CD4-positive, alpha-beta memory T cell (primary cell): Measurements from ENCODE around the gene TSHZ2. TPM values are rescaled to one million over a fixed set of nuclear protein-coding genes. Genes with fewer than 3 reads are reported as not detected.
"Not testable (repeated sequence)": the region's sequence is repeated elsewhere in the genome, so short reads cannot be mapped to it uniquely, and the experiment has no call there.

ENCODE experiments used
- CTCF ChIA-PET: fragments of 350-600 bp; sonication (Branson Sonifier 250); formaldehyde crosslinking; loops from one replicate; lab custom pipeline; 2021; ENCODE audit warnings: inconsistent platforms; ENCODE audit not compliant: partially characterized antibody; lab: Charles Lee
- POLR2A ChIA-PET: fragments of 350-600 bp; sonication (Branson Sonifier 250); formaldehyde crosslinking; loops from one replicate; lab custom pipeline; 2021; ENCODE audit not compliant: partially characterized antibody; lab: Charles Lee
- DNase-seq, 5 donors: peaks; one replicate each; pipeline versions ENCODE4 v3.0.0 to v3.0.0-alpha.2; 2020 to 2022; ENCODE audit warnings: mixed read lengths in 1 of 5
- H3K27ac ChIP-seq: one replicate; pipeline ENCODE4 v1.7.0; 2013; ENCODE audit warnings: low read depth, low read length
- H3K27me3 ChIP-seq: 2 replicates; pipeline ENCODE4 v1.7.0; 2013; ENCODE audit warnings: mild to moderate bottlenecking, low read length, moderate library complexity; ENCODE audit not compliant: insufficient read depth
- H3K36me3 ChIP-seq: 2 replicates; pipeline ENCODE4 v1.7.0; 2013; ENCODE audit warnings: mild to moderate bottlenecking, low read length, moderate library complexity; ENCODE audit not compliant: insufficient read depth
- H3K4me1 ChIP-seq: 2 replicates; pipeline ENCODE4 v1.7.0; 2013; ENCODE audit warnings: mild to moderate bottlenecking, low read length, moderate library complexity; ENCODE audit not compliant: insufficient read depth
- H3K4me3 ChIP-seq, 2 donors: one replicate each; pipeline ENCODE4 v1.7.0; 2013; ENCODE audit warnings: low read length in 2 of 2, mild to moderate bottlenecking in 1 of 2
- H3K9me3 ChIP-seq, 2 donors: one replicate each; pipeline ENCODE4 v1.7.0; 2013; ENCODE audit warnings: low read length in 2 of 2, control low read depth in 1 of 2; ENCODE audit not compliant: control insufficient read depth in 1 of 2
- H3K27ac Mint-ChIP-seq, 7 donors: one replicate each; pipeline ENCODE4 v1.8.0; 2020 to 2021; ENCODE audit warnings: mixed read lengths in 7 of 7, mild to moderate bottlenecking in 6 of 7, inconsistent platforms in 3 of 7, moderate library complexity in 3 of 7
- H3K27me3 Mint-ChIP-seq, 2 donors: one replicate each; pipeline ENCODE4 v1.8.0; 2020 to 2021; ENCODE audit warnings: mixed read lengths in 2 of 2
- H3K36me3 Mint-ChIP-seq, 2 donors: one replicate each; pipeline ENCODE4 v1.8.0; 2020 to 2021; ENCODE audit warnings: mixed read lengths in 2 of 2, inconsistent platforms in 1 of 2, mild to moderate bottlenecking in 1 of 2
- H3K4me1 Mint-ChIP-seq, 4 donors: one replicate each; pipeline ENCODE4 v1.8.0; 2020 to 2021; ENCODE audit warnings: mixed read lengths in 4 of 4, mild to moderate bottlenecking in 1 of 4
- H3K4me3 Mint-ChIP-seq, 8 donors: one replicate each; pipeline ENCODE4 v1.8.0; 2020 to 2021; ENCODE audit warnings: mixed read lengths in 8 of 8, mild to moderate bottlenecking in 7 of 8, moderate library complexity in 6 of 8, inconsistent platforms in 3 of 8
- H3K9me3 Mint-ChIP-seq, 8 donors: one replicate each; pipeline ENCODE4 v1.8.0; 2020 to 2021; ENCODE audit warnings: mixed read lengths in 8 of 8, mild to moderate bottlenecking in 5 of 8, inconsistent platforms in 3 of 8, moderate library complexity in 1 of 8
- intact Hi-C: fragments of 100-400 bp; cut with micrococcal nuclease; formaldehyde crosslinking; loops from one replicate; pipeline ENCODE4 v1.15.1; 2023
- polyA plus RNA-seq, 2 donors: library from polyadenylated mRNA; unstranded; fragments of 300-500 nt; fragmentation: Illumina TruSeq; gene quantifications; one replicate each; pipeline ENCODE4 v1.2.3, GENCODE V29; 2021
- total RNA-seq, 2 experiments: library from RNA; stranded (reverse); gene quantifications; one replicate each; pipeline ENCODE4 v1.2.3, GENCODE V29; 2021

TSHZ2 gene
- total and polyA plus RNA-seq, 4 experiments from 2014 or later, result 2.3 to 31.8 (median 17.1) TPM

DNA sequence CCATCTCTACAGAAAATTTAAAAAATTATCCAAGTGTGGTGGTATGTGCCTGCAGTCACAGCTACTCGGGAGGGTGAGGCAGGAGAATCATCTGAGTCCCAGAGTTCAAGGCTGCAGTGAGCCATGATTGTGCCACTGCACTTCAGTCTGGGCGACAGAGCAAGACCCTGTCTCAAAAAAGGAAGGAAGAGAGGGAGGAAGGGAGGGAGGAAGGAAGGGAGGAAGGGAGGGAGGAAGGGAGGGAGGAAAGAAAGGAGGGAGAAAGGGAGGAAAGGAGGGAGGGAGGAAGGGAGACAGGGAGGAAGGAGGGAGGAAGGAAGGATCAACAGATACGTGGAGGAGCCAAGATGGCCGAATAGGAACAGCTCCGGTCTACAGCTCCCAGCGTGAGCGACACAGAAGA is 531.4 kb downstream of the TSHZ2 start:
- Histone ChIP-seq H3K9me3 (no peaks in the 10 kb centered on the region), H3K4me3 (no peak overlapping the region), H3K27me3 (no peaks in the 10 kb centered on the region), H3K4me1 (no peaks in the 10 kb centered on the region), H3K27ac (no peak overlapping the region), H3K36me3 (no peaks in the 10 kb centered on the region)
- POLR2A ChIA-PET, result no interaction called here
- CTCF ChIA-PET, result no interaction called here
- intact Hi-C loops, result no loop called here
- no peaks in the 10 kb centered on the region for H3K36me3 Mint-ChIP-seq
- peaks cover 0 to 3% (median 0%) of the 10 kb centered on the region in 8 donors for H3K9me3 Mint-ChIP-seq
- H3K4me3 Mint-ChIP-seq, result no peak overlapping the region
- DNase-seq, result no peak
- H3K4me1 Mint-ChIP-seq, result no peaks in the 10 kb centered on the region
- H3K27me3 Mint-ChIP-seq, result peaks cover under 1 to 6% of the 10 kb centered on the region in 2 donors
- no peak overlapping the region for H3K27ac Mint-ChIP-seq

DNA sequence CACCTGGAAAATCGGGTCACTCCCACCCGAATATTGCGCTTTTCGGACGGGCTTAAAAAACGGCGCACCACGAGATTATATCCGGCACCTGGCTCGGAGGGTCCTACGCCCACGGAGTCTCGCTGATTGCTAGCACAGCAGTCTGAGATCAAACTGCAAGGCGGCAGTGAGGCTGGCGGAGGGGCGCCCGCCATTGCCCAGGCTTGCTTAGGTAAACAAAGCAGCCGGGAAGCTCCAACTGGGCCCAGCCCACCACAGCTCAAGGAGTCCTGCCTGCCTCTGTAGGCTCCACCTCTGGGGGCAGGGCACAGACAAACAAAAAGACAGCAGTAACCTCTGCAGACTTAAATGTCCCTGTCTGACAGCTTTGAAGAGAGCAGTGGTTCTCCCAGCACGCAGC is 531.9 kb downstream of the TSHZ2 start:
- CTCF ChIA-PET, H3K9me3 ChIP-seq, H3K27me3 Mint-ChIP-seq, H3K4me1 ChIP-seq, H3K4me3 Mint-ChIP-seq, intact Hi-C loops, H3K27ac Mint-ChIP-seq, H3K4me1 Mint-ChIP-seq, H3K36me3 ChIP-seq, H3K27me3 ChIP-seq, DNase-seq, POLR2A ChIA-PET, H3K4me3 ChIP-seq, H3K36me3 Mint-ChIP-seq, H3K27ac ChIP-seq, H3K9me3 Mint-ChIP-seq: not testable (repeated sequence)

DNA sequence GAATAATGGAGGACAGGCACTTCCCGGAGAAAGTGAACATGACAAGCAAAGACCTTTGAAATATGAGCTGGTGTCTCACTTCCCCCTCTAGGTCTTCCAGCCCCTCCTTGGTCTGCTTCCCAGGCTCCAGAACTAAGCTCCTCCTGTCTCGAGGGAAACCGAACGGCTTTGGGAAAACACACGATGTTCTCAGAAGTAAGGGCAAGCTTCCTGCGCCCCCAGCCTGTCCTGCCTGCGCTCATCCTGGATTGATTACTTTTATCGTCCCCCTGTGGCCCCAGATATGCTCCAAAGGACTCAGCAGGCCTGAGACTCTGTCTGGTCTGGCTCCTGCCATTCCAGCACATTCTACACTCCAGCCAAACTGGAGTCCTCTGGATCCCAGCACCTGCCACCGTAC is 538.1 kb downstream of the TSHZ2 start:
- Histone ChIP-seq H3K4me3 (no peak overlapping the region), H3K4me1 (no peaks in the 10 kb centered on the region), H3K27ac (no peak overlapping the region), H3K9me3 (no peaks in the 10 kb centered on the region), H3K36me3 (no peaks in the 10 kb centered on the region), H3K27me3 (no peaks in the 10 kb centered on the region)
- ChIA-PET POLR2A (no interaction called here), CTCF (no interaction called here)
- no peaks in the 10 kb centered on the region for H3K4me1 Mint-ChIP-seq
- DNase-seq, result no peak
- no peak overlapping the region for H3K27ac Mint-ChIP-seq
- H3K9me3 Mint-ChIP-seq, result peaks cover 0 to 1% (median 0%) of the 10 kb centered on the region in 8 donors
- H3K27me3 Mint-ChIP-seq, result peaks cover 0 to 1% of the 10 kb centered on the region in 2 donors
- intact Hi-C loops, result no loop called here
- H3K36me3 Mint-ChIP-seq, result no peaks in the 10 kb centered on the region
- no peak overlapping the region for H3K4me3 Mint-ChIP-seq

- H3K4me1 Mint-ChIP-seq, result no peaks in the 10 kb centered on the region
- no peak for DNase-seq
- H3K4me3 Mint-ChIP-seq, result no peak overlapping the region
- Histone ChIP-seq H3K27ac (no peak overlapping the region), H3K36me3 (no peaks in the 10 kb centered on the region), H3K9me3 (no peaks in the 10 kb centered on the region), H3K27me3 (no peaks in the 10 kb centered on the region), H3K4me1 (no peaks in the 10 kb centered on the region), H3K4me3 (no peak overlapping the region)
- H3K27ac Mint-ChIP-seq, result no peak overlapping the region
- CTCF ChIA-PET, result no interaction called here
- H3K36me3 Mint-ChIP-seq, result no peaks in the 10 kb centered on the region
- peaks cover 0 to 1% (median 0%) of the 10 kb centered on the region in 8 donors for H3K9me3 Mint-ChIP-seq
- POLR2A ChIA-PET, result no interaction called here
- H3K27me3 Mint-ChIP-seq, result no peaks in the 10 kb centered on the region
- intact Hi-C loops, result no loop called here
Observed at GRCh38 chr20:53510704-53511103, 538.5 kb downstream of the TSHZ2 start.

DNA sequence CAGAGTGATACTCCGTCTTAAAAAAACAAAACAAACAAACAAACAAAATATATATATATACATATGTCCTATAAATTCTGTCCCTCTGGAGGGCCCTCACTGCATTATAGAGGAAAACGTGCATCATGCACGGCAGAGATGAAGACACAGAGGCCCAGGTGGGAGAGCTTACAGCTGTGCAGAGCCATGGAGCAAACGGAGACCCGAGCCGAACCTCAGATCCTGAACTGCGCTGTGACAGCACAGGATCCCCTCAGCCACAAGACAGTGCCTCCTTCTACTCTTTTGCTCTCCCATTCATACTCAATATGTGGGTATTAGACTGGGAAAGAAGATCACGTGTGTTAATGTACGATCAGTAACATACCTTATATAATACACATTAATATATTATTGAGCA is 539.9 kb downstream of the TSHZ2 start:
- Mint-ChIP-seq H3K27ac (no peak overlapping the region), H3K4me1 (no peaks in the 10 kb centered on the region), H3K4me3 (no peak overlapping the region), H3K36me3 (no peaks in the 10 kb centered on the region), H3K9me3 (peaks cover 0 to 1% (median 0%) of the 10 kb centered on the region in 8 donors), H3K27me3 (no peaks in the 10 kb centered on the region)
- H3K9me3 ChIP-seq, result no peaks in the 10 kb centered on the region
- POLR2A ChIA-PET, result no interaction called here
- H3K36me3 ChIP-seq, result no peaks in the 10 kb centered on the region
- no peaks in the 10 kb centered on the region for H3K4me1 ChIP-seq
- H3K27ac ChIP-seq, result no peak overlapping the region
- H3K27me3 ChIP-seq, result no peaks in the 10 kb centered on the region
- no peak overlapping the region for H3K4me3 ChIP-seq
- no peak for DNase-seq
- CTCF ChIA-PET, result no interaction called here
- intact Hi-C loops, result no loop called here

DNA sequence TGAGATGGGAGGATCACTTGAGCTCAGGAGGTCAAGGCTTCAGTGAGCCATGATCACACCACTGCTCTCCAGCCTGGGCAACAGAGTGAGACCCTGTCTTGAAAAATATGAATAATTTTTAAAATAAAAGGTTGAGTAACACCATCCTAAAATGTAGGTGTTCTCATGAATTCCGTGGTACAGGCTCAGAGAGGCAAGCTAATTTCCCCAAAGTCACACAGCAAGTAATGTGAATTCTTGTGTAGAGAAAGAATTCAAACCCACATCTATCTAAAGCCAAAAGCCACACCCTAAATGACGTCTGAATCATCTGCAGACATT is 541.0 kb downstream of the TSHZ2 start:
- intact Hi-C loops, result no loop called here
- H3K4me1 Mint-ChIP-seq, result no peaks in the 10 kb centered on the region
- no peaks in the 10 kb centered on the region for H3K9me3 Mint-ChIP-seq
- no peak for DNase-seq
- H3K9me3 ChIP-seq, result no peaks in the 10 kb centered on the region
- H3K36me3 ChIP-seq, result no peaks in the 10 kb centered on the region
- no peaks in the 10 kb centered on the region for H3K36me3 Mint-ChIP-seq
- H3K4me3 ChIP-seq, result no peak overlapping the region
- no peaks in the 10 kb centered on the region for H3K27me3 ChIP-seq
- H3K27me3 Mint-ChIP-seq, result no peaks in the 10 kb centered on the region
- no peak overlapping the region for H3K4me3 Mint-ChIP-seq
- CTCF ChIA-PET, result no interaction called here
- POLR2A ChIA-PET, result no interaction called here
- no peak overlapping the region for H3K27ac ChIP-seq
- no peak overlapping the region for H3K27ac Mint-ChIP-seq
- no peaks in the 10 kb centered on the region for H3K4me1 ChIP-seq

DNA sequence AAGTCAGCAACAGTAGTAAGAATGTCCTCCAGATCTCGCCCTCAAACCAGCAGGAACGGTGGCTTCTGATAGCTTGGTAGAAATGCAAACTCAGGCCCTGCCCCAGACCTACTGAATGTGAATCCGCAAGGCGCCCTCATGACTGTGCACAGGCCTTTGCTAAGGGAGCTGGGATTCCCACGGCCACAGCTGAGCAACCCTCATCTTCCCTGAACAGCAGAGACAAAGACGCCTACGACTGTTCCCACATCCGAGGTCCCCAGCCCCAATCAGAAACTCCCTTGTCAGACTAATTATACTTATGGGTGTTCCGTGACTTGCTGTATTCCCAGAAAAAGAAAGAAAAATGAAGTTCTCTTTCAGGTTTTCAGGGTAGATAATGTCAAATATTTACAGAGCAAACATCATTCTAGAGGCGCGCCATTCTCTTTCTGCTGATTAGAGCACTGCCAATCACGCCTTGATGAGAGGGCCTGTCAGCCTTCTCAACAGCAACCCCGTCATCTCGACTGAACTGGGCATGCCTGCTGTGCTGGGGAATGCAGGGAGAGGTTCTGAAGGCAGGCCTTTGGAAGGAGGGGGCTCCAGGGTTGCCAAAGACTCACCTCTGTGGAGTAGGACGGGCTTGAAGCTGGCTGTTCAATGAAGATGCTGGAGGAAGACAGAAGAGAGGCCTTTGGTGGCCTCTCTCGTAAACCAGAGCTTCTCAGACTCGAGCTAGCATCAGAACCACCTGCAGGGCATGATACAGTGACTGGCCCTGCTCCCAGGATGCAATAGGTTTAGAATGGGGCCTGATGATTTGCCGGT is 541.5 kb downstream of the TSHZ2 start:
- no peaks in the 10 kb centered on the region for H3K9me3 ChIP-seq
- no peak overlapping the region for H3K4me3 Mint-ChIP-seq
- H3K27me3 Mint-ChIP-seq, result no peaks in the 10 kb centered on the region
- H3K36me3 ChIP-seq, result no peaks in the 10 kb centered on the region
- H3K4me3 ChIP-seq, result no peak overlapping the region
- no peaks in the 10 kb centered on the region for H3K36me3 Mint-ChIP-seq
- intact Hi-C loops, result no loop called here
- no peaks in the 10 kb centered on the region for H3K4me1 Mint-ChIP-seq
- ChIA-PET CTCF (no interaction called here), POLR2A (no interaction called here)
- DNase-seq, result no peak
- H3K27ac ChIP-seq, result no peak overlapping the region
- no peaks in the 10 kb centered on the region for H3K27me3 ChIP-seq
- H3K9me3 Mint-ChIP-seq, result no peaks in the 10 kb centered on the region
- no peak overlapping the region for H3K27ac Mint-ChIP-seq
- no peaks in the 10 kb centered on the region for H3K4me1 ChIP-seq
